Upper lobe of left lung (tissue), 6 donors: ENCODE results near the gene AK1. TPM values are rescaled to one million over a fixed set of nuclear protein-coding genes. Genes with fewer than 3 reads are reported as not detected.

ENCODE experiments used
- ATAC-seq, 2 donors: fragments of 200-7000 bp; cut with Tn5 transposase; one replicate each; pipeline ENCODE4 v1.9.1; 2022; ENCODE audit warnings: mild to moderate bottlenecking in 2 of 2, moderate library complexity in 2 of 2; ENCODE audit not compliant: low FRiP score in 2 of 2
- DNase-seq, 2 donors: peaks; one replicate each; pipeline ENCODE4 v3.0.0-alpha.2; 2019 to 2020
- H3K27ac ChIP-seq, 4 donors: fragments of 200-600 bp; sonication (generic); one replicate each; pipeline ENCODE4 v1.5.1; 2016 to 2019
- H3K27me3 ChIP-seq, 4 donors: fragments of 200-600 bp; sonication (generic); one replicate each; pipeline ENCODE4 v1.5.1; 2017 to 2019
- H3K36me3 ChIP-seq, 4 donors: fragments of 200-600 bp; sonication (generic); one replicate each; pipeline ENCODE4 v1.5.1; 2016 to 2019
- H3K4me1 ChIP-seq, 4 donors: fragments of 200-600 bp; sonication (generic); one replicate each; pipeline ENCODE4 v1.5.1; 2018 to 2019
- H3K4me3 ChIP-seq, 4 donors: fragments of 200-600 bp; sonication (generic); one replicate each; pipeline ENCODE4 v1.5.1; 2017 to 2019; ENCODE audit warnings: mild to moderate bottlenecking in 2 of 4, moderate library complexity in 1 of 4
- H3K9me3 ChIP-seq, 4 donors: fragments of 200-600 bp; sonication (generic); one replicate each; pipeline ENCODE4 v1.5.1; 2018 to 2019
- EP300 ChIP-seq, 4 donors: sonication (generic); formaldehyde crosslinking; IDR thresholded peaks; one replicate each; pipeline ENCODE4 v1.5.1; 2017; ENCODE audit warnings: antibody characterized with exemption in 4 of 4, control low read depth in 2 of 4
- POLR2A ChIP-seq, 4 donors: fragments of 450-650 bp; IDR thresholded peaks; one replicate each; pipeline ENCODE4 v1.5.1; 2016 to 2017; ENCODE audit warnings: antibody characterized with exemption in 4 of 4, mild to moderate bottlenecking in 2 of 4
- POLR2AphosphoS5 ChIP-seq, 2 donors: sonication (generic); formaldehyde crosslinking; IDR thresholded peaks; one replicate each; pipeline ENCODE4 v1.5.1; 2017; ENCODE audit warnings: antibody characterized with exemption in 2 of 2
- WGBS, 2 donors: methylation state at CpG; one replicate each; pipeline ENCODE4 v1.1.5; 2017 to 2018; 5-methylcytosine and 5-hydroxymethylcytosine counted together
- total RNA-seq, 6 donors: library from RNA; depleted of rRNA in 4 of 6; stranded (reverse); fragments of >200 nt in 4 of 6; gene quantifications; one replicate each; pipeline versions ENCODE4 v1.1.0 to v1.2.1, GENCODE V29; 2016 to 2021
- TF ChIP-seq, protein P1 (sequence below), 6 experiments: fragments of 450-650 bp in 4 of 6; fragments of 200-600 bp in 2 of 6; sonication (generic) in 2 of 6; IDR thresholded peaks; one replicate each; pipeline ENCODE4 v1.5.1; 2016 to 2019; ENCODE audit warnings: antibody characterized with exemption in 6 of 6
- donor health status: DM: no; HTN: no; CAD: no; lungs with moderate emphysema.
- donor health status: DM: no; HTN: yes; CAD: no; lungs with severe emphysema.

Gene AK1
- total RNA-seq, 6 donors from 2014 or later: 106 to 239 (median 161) TPM

DNA sequence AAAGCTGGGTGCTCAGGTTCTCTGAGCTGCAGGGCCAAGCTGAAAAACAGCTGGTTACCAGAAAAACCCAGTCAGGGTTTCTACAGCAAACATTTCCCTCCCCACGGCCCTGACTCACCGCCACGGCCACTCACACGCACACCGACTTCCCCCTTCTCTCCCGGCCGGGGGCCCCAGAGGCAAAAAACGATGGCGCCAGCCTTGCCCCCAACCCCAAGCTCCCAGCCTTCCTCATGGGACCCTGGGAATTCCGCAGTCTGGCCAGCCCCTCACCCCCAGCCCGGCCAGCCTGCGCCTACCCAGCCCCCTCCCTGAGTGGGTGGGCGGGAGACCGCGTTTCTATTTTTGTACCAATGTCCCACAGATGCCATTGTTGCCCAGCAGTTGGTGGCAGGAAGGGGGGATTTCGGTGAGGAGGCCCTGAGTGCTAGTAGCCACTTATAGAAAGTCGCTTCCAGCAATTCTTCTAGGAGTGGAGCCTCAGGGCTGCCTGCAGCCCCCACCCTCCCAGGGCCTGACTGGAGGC is 41.4 kb downstream of the AK1 start:
- 20 to 31% methylated on average over 1 to 17 of the region's 17 CpGs for WGBS, 2 donors
- peak in 1 of 4 donors; percentile 27 for TF ChIP-seq EP300 (IDR thresholded peaks at IDR 0.05)
- TF ChIP-seq POLR2AphosphoS5 (IDR thresholded peaks at IDR 0.05): no peak
- peaks cover 80 to 85% (median 83%) of the 10 kb centered on the region in 4 donors for H3K4me1 ChIP-seq

DNA sequence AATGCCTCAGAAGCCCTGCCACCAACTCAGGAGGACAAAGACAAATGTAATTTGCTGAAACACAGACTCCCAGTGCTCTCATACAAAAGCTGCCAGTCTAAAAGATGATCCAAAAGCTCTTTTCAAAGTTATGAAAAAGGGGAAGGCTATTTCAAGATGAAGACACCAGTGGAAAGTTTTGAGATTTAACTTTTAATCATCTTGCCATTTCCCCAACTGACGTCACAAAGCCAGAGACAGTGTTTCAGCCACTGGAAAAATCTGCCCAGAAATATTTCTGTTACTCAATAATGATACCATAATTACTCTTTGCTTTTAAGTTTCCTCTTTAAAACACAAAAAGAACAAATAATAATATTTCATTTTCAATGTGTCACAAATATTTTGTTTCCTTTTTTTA is 43.9 kb downstream of the AK1 start:
- Histone ChIP-seq H3K4me3 (no peak overlapping the region), H3K27me3 (no peaks in the 10 kb centered on the region), H3K27ac (peak overlapping the region; percentile 83 to 96 (median 88)), H3K9me3 (no peaks in the 10 kb centered on the region), H3K4me1 (peaks cover 72 to 89% (median 81%) of the 10 kb centered on the region in 4 donors), H3K36me3 (peaks cover 0 to 14% (median 0%) of the 10 kb centered on the region in 4 donors)
- ATAC-seq (peak in 1 of 2 donors; percentile 41), DNase-seq (no peak)
- WGBS, 2 donors: 45 to 50% methylated on average over 1 of the region's 1 CpG
- no peak for TF ChIP-seq POLR2A (IDR thresholded peaks at IDR 0.05)
- TF ChIP-seq POLR2AphosphoS5 (IDR thresholded peaks at IDR 0.05): peak in 1 of 2 donors; percentile 11

More for the DNA sequence above, 41.4 kb downstream of the AK1 start:
- Histone ChIP-seq H3K4me3 (peak overlapping the region in 1 of 4 donors; percentile 15), H3K9me3 (no peaks in the 10 kb centered on the region), H3K27me3 (no peaks in the 10 kb centered on the region), H3K27ac (peak overlapping the region; percentile 87 to 96 (median 90)), H3K36me3 (peaks cover 0 to 20% (median 2%) of the 10 kb centered on the region in 4 donors)
- ATAC-seq: peak; percentile 21 to 59
- peak; percentile 53 to 86 for DNase-seq

DNA sequence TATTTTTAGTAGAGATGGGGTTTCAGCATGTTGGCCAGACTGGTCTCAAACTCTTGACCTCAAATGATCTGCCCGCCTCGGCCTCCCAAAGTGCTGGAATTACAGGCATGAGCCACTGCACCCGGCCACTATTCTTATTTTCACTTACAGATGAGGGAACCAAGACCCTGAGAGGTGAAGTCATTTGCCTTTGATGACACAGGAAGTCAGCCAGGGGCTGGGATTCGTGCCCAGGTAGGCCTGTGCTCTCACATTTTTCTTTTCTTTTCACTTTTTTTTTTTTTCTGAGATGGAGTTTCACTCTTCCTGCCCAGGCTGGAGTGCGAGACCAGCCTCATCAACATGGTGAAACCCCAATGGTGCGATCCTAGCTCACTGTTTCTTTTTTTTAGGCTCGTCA is 45.2 kb downstream of the AK1 start:
- H3K4me1 ChIP-seq: peaks cover 71 to 89% (median 81%) of the 10 kb centered on the region in 4 donors
- TF ChIP-seq, protein P1, sequence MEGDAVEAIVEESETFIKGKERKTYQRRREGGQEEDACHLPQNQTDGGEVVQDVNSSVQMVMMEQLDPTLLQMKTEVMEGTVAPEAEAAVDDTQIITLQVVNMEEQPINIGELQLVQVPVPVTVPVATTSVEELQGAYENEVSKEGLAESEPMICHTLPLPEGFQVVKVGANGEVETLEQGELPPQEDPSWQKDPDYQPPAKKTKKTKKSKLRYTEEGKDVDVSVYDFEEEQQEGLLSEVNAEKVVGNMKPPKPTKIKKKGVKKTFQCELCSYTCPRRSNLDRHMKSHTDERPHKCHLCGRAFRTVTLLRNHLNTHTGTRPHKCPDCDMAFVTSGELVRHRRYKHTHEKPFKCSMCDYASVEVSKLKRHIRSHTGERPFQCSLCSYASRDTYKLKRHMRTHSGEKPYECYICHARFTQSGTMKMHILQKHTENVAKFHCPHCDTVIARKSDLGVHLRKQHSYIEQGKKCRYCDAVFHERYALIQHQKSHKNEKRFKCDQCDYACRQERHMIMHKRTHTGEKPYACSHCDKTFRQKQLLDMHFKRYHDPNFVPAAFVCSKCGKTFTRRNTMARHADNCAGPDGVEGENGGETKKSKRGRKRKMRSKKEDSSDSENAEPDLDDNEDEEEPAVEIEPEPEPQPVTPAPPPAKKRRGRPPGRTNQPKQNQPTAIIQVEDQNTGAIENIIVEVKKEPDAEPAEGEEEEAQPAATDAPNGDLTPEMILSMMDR (IDR thresholded peaks at IDR 0.05): no peak
- TF ChIP-seq POLR2AphosphoS5 (IDR thresholded peaks at IDR 0.05): no peak
- no peak for TF ChIP-seq POLR2A (IDR thresholded peaks at IDR 0.05)
- no peak for TF ChIP-seq EP300 (IDR thresholded peaks at IDR 0.05)
- peaks cover 0 to 14% (median 0%) of the 10 kb centered on the region in 4 donors for H3K36me3 ChIP-seq
- no peak overlapping the region for H3K4me3 ChIP-seq
- peak overlapping the region; percentile 83 to 96 (median 88) for H3K27ac ChIP-seq
- no peaks in the 10 kb centered on the region for H3K9me3 ChIP-seq
- DNase-seq: no peak
- 42 to 49% methylated on average over 7 of the region's 7 CpGs for WGBS, 2 donors
- no peak for ATAC-seq
- no peaks in the 10 kb centered on the region for H3K27me3 ChIP-seq

DNA sequence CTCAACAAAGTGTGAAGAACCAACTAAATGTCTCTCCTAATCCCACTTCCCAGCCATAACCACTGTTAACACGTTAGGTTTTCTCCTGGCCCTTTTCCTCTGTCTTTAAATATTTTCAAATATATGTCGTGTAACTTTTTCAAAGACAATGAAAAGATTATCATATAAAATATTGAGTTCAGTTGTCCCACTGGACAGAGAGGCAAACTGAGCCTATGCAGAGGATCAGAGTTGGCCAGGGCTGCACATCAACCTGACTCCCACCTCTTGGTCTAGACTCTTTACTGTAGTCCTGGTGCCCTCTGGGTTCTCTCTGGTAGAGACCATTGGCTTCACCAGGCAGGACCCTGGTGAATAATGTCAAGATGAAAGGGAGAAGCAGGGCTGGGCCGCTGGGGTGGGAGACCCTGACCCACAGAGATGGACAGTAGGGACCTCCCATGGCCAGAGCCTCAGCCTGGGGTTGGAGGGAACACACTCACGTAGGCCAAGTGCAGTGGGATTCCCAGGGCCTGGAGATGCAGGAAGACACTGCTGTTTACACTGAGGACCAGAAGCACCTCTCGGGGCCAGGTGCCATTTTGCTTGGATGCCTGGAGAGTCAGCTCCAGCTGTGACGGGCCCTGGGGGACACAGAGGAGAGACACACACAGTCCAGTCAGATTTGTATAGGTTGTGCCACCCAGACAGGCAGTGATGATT is 48.1 kb downstream of the AK1 start:
- 77 to 90% methylated on average over 5 to 6 of the region's 6 CpGs for WGBS, 2 donors
- TF ChIP-seq, protein P1 (IDR thresholded peaks at IDR 0.05): no peak
- TF ChIP-seq EP300 (IDR thresholded peaks at IDR 0.05) (no peak), POLR2A (IDR thresholded peaks at IDR 0.05) (no peak), POLR2AphosphoS5 (IDR thresholded peaks at IDR 0.05) (no peak)
- Histone ChIP-seq H3K4me1 (peaks cover 63 to 80% (median 75%) of the 10 kb centered on the region in 4 donors), H3K27me3 (no peaks in the 10 kb centered on the region), H3K27ac (peak overlapping the region; percentile 79 to 96 (median 86)), H3K36me3 (peaks cover 0 to 36% (median 24%) of the 10 kb centered on the region in 4 donors), H3K4me3 (no peak overlapping the region), H3K9me3 (no peaks in the 10 kb centered on the region)
- ATAC-seq: no peak
- DNase-seq: no peak

DNA sequence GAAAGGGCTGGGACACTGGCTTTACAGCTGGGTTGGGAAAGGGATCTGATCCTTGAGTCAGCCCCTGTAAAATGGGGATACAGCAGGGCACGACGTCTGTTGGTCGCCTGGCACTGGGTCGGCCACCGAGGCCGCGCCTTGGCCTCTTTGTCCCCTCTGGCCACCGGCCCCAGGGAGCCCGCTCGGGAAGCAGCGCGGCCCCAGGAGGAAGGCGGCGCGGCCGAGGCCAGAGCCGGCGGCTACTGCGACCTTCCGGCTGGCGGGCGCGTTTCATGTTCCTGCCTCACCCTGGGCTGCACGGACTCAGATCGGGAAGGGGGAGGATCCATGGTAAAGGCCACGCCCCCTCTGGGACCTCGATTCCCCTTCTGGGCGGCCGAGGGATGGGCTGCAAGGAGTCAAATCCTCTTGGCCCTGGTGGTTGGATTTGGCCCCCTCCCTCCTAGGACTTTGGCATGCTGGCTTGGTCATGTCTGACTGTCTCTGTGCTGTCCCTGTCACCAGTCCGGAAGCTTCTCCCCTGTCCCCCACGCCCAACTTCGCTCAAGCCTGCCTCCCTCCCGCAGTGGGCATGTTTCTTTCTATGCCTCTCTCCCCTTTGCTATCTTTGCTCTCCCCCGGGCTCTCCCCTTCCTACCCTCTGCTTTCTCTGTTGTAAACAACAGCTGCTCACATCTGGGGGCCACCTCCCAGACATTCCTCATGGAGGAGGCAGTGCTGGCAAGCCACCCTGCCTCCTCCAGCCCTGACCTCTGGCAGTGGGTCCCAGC is 49.0 kb downstream of the AK1 start:
- DNase-seq: peak; percentile 85 to 91
- Histone ChIP-seq H3K9me3 (no peaks in the 10 kb centered on the region), H3K4me1 (peaks cover 59 to 71% (median 68%) of the 10 kb centered on the region in 4 donors), H3K27ac (peak overlapping the region; percentile 79 to 96 (median 86)), H3K27me3 (no peaks in the 10 kb centered on the region), H3K36me3 (peaks cover 0 to 45% (median 30%) of the 10 kb centered on the region in 4 donors), H3K4me3 (peak overlapping the region in 2 of 4 donors; percentile 26 to 32)
- TF ChIP-seq POLR2AphosphoS5 (IDR thresholded peaks at IDR 0.05) (peak; percentile 62 to 88), POLR2A (IDR thresholded peaks at IDR 0.05) (peak in 2 of 4 donors; percentile 79 to 80), EP300 (IDR thresholded peaks at IDR 0.05) (peak in 1 of 4 donors; percentile 8)
- TF ChIP-seq, protein P1 (IDR thresholded peaks at IDR 0.05): peak in 3 of 6 experiments; percentile 35 to 41 (median 37)
- ATAC-seq: peak; percentile 85 to 94
- WGBS, 2 donors: 26 to 35% methylated on average over 13 to 16 of the region's 34 CpGs
